ENCODE measurements around the gene PCBP1.
"Not testable (repeated sequence)": the region's sequence is repeated elsewhere in the genome, so short reads cannot be mapped to it uniquely, and the experiment has no call there.

PCBP1 gene

GRCh38 chr2:70086838-70087701 is at the start of gene PCBP1:
TSS of gene PCBP1 (plus strand) at chr2:70087477. CDS start at chr2:70087744, 267 bp downstream.
- DNase-seq, result peak; percentile 96 to 99 (median 98)

- DNase-seq, result no peak
Measured at GRCh38 chr2:70039366-70039765, 47.9 kb upstream of the PCBP1 start.

- no peak for DNase-seq
Measured at GRCh38 chr2:70041663-70042062, 45.6 kb upstream of the PCBP1 start.

GRCh38 chr2:70042246-70042645 is 45.0 kb upstream of the PCBP1 start:
- DNase-seq, result no peak

GRCh38 chr2:70043252-70043875 is 43.9 kb upstream of the PCBP1 start:
- DNase-seq, result no peak

GRCh38 chr2:70044290-70045040 is 42.8 kb upstream of the PCBP1 start:
- DNase-seq, result no peak

GRCh38 chr2:70045405-70045804 is 41.9 kb upstream of the PCBP1 start:
- no peak for DNase-seq

- DNase-seq, result no peak
Measured at GRCh38 chr2:70045932-70046331, 41.3 kb upstream of the PCBP1 start.

- DNase-seq, result no peak
Measured at GRCh38 chr2:70046534-70046933, 40.7 kb upstream of the PCBP1 start.

- no peak for DNase-seq
Measured at GRCh38 chr2:70047451-70047850, 39.8 kb upstream of the PCBP1 start.

GRCh38 chr2:70049255-70049654 is 38.0 kb upstream of the PCBP1 start:
- DNase-seq, result no peak

GRCh38 chr2:70050631-70051425 is 36.4 kb upstream of the PCBP1 start:
- no peak for DNase-seq

GRCh38 chr2:70055259-70055658 is 32.0 kb upstream of the PCBP1 start:
- not testable (repeated sequence) for DNase-seq

- no peak for DNase-seq
Measured at GRCh38 chr2:70061317-70061716, 26.0 kb upstream of the PCBP1 start.

- DNase-seq, result no peak
Measured at GRCh38 chr2:70062270-70062669, 25.0 kb upstream of the PCBP1 start.

- DNase-seq, result no peak
Measured at GRCh38 chr2:70068119-70068518, 19.2 kb upstream of the PCBP1 start.

GRCh38 chr2:70069049-70069448 is 18.2 kb upstream of the PCBP1 start:
- peak; percentile 24 to 52 (median 35) for DNase-seq

- DNase-seq, result peak in 3 of 4 experiments; percentile 23 to 24 (median 24)
Measured at GRCh38 chr2:70070542-70071268, 16.6 kb upstream of the PCBP1 start.

GRCh38 chr2:70073493-70073892 is 13.8 kb upstream of the PCBP1 start:
- DNase-seq, result no peak

GRCh38 chr2:70078384-70078783 is 8.9 kb upstream of the PCBP1 start:
- DNase-seq, result no peak

GRCh38 chr2:70080610-70081200 is 6.6 kb upstream of the PCBP1 start:
- no peak for DNase-seq

GRCh38 chr2:70081221-70081620 is 6.1 kb upstream of the PCBP1 start:
- no peak for DNase-seq

Measured in activated CD4-positive, CD25-positive, alpha-beta regulatory T cell (primary cell).